ENCODE results near the gene RBMS1.

RBMS1 gene

DNA sequence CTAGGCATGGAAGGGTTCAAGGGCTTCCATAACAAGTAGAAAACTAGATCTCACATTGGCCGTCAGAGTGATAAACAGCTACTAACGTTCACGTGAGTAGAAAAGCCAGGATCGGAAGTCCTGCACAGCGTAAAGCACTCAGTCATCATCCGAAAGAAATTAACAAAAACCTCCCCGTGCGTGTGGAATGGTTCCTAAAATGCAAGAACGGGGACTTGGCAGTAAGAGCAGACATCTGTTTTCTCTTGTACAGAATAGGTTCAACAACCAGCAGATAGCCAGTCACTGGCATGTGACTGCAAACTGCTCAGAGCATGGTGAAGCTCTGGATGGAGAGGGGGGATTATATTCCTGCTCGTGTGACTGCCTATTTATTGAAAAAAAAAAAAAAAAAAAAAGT lies 186.6 kb downstream of the RBMS1 start:
- no peak for DNase-seq (ENCODE audit: low read depth in 3 of 3)

DNA sequence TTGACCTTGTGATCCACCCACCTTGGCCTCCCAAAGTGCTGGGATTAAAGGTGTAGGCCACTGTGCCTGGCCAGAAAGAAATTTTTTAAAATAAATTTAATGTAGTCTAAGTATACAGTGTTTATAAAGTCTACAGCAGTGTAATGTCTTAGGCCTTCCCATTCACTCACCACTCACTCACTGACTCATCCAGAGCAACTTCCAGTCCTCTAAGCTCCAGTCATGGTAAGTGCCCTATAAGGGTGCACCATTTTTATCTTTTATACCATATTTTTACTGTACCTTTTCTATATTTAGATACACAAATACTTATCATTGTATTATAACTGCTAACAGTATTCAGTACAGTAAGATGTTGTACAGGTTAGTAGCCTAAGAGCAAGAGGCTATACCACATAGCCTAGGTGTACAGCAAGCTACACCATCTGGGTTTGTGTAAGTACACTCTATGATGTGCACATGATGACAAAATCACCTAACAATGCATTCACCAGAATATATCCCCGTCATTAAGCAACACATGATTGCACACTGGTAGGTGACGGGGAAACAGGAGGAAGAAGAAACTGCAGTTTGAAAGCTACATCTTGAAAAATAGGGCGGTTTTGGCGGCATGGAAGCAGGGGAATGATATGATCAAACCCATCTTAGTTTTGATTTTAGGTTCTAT lies 188.4 kb downstream of the RBMS1 start:
- no peak for DNase-seq (ENCODE audit: low read depth in 3 of 3)

DNA sequence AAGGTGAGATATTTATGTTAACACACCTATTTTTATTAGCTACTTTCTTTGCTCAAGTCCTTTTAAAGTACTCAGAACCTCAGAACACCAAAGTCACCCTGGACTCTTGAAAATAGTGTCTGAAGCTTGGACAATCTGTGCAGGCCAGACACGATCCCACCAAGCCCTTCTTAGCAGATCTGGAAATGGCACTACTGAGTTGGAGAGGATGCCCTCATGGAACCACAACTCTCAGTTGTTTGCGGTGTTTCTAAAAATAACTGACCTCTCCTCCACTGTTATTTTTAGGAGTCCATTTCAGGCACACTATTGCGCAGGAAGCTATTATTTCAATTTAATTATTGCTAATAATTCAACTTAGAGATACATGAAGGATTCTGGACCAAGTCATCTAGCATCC lies 190.1 kb downstream of the RBMS1 start:
- DNase-seq (ENCODE audit: low read depth in 3 of 3), result no peak

DNA sequence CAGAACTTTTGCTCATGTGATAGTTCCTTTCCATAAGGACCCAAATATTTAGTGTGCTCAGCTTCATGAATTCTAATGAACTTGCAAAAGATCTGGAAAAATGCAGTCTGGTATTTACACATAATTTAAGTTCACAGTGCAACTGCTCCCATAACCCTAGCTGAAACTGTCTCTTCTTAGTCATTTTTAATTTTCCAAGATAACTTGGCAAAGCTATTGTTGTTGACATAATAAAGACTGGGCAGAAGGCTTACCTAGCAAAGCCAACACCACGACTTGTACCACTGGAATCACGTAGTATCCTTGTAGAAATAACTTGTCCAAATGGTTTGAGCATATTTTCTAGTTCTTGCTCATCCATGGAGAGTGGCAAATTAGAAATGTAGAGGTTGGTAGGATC lies 190.5 kb downstream of the RBMS1 start:
- DNase-seq (ENCODE audit: low read depth in 3 of 3), result no peak

DNA sequence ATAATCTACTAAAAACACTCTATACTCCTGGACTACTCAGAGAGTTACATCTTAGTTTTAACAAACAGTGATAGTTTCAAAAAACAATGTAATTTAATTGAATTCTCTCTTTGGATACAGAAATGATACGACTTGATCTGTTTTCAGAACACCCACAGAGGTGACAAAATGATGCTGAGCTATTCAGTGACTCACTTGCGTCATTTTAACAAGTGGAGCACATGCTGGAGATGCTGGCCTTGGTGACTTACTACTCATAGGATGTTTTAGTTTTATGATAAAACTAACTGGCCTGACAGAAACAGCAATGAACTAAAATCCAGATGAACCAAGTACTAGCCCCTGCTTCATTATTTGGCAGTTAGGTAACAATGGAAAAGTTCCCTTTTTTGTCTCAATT lies 192.2 kb downstream of the RBMS1 start:
- no peak for DNase-seq (ENCODE audit: low read depth in 3 of 3)

DNA sequence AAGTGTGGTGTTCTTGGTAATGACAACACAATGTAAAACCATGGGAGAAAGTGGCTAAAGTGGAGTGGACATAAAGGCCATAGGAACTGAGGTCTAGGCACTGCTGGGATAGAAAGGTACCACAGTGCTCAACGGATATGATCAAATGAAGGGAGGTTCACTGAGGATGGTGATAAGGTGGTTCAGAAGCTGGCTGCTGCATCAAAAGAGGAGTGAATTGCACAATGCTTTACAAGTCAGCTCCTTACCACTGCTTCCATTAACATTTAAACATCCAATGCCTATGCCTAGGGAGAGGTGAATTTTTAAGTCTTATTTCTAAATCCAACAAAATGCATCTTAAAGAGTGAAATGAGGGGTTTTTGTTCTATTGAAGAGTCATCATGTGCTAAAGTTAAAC lies 193.4 kb downstream of the RBMS1 start:
- no peak for DNase-seq (ENCODE audit: low read depth in 3 of 3)

DNA sequence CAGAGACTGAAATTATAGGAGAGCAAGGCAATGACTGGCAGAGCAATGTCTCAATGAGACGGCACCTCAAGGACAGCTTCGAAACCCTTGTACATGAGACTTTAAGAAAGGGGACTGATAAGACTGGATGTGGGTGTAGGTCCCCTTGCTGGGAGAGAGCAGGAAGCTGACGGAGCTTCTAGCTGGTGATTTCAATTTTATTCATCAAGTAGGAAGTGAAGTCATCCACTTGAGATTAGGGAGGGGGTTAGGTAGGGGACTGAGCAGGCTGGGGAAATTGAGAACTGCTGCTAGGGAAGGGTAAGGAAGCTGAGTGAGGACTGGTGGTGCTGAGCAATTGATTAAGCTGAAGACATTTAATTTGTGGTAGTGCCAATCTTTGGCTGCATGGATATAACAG lies 194.1 kb downstream of the RBMS1 start:
- no peak for DNase-seq (ENCODE audit: low read depth in 3 of 3)

DNA sequence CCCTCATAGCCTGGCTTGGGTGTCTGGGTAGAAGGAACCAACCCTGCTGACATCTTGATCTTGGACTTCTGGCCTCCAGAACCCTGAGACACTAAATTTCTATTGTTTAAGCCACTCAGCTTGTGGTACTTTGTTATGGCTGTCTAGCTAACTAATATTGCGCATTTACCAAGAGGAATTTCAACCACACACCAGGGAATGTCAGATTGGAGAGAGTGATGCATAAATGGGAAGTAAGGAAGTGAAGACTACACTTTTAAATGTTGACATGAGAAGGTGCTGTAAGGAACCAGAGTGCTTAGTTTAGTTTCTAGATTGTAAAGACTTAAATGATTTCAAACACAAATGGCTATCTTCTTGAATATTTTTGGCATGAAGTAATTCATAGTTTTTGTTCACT lies 194.6 kb downstream of the RBMS1 start:
- DNase-seq (ENCODE audit: low read depth in 3 of 3), result no peak

DNA sequence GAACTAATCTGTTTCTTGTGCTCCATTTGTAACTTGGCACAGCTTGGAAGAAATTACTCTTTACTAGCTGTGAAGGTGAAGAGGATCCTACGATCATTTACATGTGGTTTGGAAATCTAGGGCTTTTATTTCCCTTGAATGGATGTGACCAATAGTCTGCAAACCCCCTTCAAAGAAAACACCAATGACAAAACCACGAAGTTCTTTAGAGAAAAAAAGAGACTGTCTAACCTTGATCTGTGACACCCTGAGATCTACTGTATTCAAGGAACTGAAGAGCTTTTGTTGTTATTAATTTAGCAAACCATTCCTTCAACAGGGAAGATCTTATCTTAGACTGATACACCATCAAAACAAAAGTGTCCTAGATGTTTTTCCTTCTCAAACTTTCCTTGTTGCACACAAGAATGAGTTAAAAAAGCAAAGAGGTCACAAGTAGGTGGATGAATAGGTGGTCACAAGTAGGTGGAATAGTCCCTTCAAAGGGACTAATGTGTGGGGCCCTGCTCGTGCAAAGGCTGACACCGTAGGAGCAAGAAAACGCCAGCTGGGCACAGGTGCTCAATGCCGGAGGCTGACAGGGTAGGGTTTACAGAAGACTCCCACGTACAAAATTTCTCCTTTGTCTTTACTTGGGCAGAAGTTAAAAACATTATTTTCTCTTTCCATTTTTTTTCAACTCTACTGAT lies 197.9 kb downstream of the RBMS1 start:
- no peak for DNase-seq (ENCODE audit: low read depth in 3 of 3)

DNA sequence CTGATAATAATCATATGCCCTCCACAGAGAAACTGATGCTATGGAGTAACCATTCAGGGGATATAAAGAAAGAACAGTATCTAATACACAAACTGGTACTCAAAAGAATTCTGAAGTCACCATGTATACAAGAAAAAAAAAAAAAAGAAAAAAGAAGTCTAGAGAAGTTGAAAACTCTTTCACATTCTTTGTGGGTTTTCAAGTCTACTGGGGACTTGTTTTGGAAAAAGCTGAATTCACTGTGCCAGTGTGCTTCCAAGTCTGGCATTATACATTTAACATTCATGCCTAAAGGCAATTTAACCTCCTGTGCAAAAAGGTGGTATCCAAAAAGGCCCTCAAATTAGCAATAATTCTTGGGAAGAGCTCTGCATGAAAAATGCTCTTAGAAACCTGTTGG lies 198.7 kb downstream of the RBMS1 start:
- no peak for DNase-seq (ENCODE audit: low read depth in 3 of 3)

DNA sequence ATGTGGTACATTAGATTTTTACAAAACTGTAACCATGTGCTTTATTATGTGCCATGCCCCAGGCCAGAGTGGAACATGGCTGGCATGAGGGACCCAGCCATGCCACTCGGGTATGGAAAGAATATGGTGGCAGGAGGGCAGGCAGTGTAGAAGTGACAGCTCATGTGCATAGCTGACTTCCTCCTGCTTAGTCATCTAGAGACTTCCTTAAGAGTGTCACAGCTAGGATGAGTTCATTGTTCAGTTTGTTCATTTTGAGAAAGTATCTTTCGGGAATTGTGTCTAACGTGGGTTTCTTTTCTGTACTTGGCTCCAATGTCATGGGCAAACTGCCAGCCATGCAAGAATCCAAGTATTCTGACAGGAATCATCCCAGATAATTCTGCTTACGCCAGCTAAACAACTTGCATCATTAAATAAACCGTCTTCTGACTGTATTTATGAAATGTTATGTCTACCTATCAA lies 199.2 kb downstream of the RBMS1 start:
- peak in 1 of 3 donors; percentile 26 for DNase-seq (ENCODE audit: low read depth in 3 of 3)

DNA sequence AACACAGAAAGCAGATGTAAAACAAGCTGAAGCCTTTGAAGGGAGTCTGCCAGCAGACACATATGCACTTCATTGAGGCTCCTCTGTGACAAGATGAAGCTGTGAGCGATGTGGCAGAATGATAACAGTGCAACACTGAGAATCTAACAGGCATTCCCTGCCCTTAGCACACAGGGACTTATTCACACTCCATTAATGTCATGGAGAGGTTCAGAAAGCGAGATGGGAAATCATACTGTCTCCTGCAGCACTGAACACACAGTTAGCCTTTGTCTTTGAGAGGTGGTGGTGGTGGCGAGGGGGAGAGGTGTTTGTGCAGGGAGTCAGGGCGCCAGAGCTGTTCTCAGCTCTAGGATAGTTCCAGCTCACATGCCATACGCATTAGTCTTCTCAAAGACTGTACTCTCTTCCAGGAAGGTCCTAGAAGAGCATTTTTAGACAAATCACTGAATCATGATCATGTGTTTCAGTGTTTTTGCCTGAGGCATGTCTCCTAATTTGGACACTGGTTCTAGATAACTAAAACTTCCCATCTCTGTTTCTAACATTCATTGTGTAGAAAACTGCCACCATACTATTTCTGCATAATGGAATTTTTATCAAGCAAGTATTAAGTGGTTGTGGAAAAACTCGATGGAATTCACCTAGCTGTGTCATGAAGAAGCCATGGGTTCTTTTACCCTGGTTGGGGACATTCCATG lies 200.1 kb downstream of the RBMS1 start:
- no peak for DNase-seq (ENCODE audit: low read depth in 3 of 3)

DNA sequence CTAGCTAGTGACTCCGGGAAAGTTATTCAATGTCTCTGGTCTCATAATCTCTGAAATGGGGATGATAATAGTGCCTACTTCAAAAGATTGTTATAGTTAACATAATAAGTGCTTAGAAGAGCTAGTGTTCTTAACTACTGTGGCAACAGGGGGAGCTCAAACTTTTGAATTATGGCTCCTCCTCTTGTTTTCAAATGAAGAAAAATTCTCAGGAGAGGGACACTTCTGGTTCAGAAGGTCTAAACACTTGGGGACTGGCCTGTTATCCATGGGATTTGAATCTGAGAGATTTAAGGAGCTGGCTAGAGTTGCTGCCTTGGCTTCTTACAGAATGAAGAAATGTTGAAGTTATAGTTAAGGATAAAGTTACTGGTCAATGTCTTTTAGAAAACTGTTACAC lies 201.4 kb downstream of the RBMS1 start:
- no peak for DNase-seq (ENCODE audit: low read depth in 3 of 3)

DNA sequence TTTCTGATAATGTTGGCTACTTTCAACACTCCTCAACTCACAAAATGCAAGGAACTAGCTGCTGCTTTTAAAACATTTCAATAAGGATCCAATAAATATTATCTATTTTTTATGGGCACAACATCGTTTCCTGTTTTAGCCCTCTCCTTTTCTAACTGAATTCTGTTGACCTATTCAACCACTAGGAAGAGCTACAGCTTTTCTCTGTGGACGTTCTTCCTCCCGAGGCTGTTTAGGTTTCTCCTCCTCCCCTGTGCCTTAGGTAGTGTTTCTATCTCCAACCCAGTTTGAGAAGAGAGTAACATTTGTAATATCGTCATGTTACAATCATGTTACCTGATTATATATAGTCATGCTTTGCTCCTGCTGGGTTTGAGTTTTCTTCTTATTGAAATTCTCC lies 202.2 kb downstream of the RBMS1 start:
- no peak for DNase-seq (ENCODE audit: low read depth in 3 of 3)

DNA sequence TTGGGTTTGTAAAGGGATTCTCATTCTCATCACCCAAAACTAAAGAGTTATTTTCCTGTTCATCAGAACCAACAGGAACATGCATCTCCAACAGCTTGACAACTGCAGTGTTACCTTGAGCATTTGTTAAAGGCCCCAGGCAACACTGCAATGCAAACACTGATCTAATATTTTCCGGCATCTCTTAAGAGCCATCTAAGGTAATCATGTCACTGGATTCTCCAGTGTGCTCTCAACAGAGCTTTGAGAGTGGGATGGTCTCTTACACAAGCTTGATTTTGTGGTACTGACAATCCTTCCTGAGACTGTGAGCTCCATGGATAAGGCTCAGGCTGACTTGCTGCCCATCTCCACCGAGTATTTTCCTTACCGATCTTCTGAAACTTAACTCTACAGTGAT lies 203.0 kb downstream of the RBMS1 start:
- no peak for DNase-seq (ENCODE audit: low read depth in 3 of 3)

DNA sequence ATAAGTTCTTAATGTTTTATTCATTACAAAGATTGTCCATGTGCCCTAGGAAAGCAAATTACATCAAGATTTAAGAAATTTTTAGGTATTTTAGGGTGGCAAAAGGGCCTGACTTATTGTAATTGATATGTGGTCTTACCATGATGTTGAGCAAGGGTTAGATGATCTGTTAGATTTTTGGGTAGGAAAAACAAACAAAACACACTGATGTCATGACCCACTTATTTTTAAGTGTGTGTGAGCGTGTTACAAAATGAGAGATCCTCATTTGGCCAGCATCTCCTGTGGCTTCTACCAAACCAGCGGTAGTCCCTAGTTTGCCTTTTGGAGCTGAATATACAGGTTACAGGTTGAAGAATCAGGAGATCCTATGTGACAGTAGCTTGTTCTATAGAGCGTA lies 203.8 kb downstream of the RBMS1 start:
- DNase-seq (ENCODE audit: low read depth in 3 of 3), result no peak

DNA sequence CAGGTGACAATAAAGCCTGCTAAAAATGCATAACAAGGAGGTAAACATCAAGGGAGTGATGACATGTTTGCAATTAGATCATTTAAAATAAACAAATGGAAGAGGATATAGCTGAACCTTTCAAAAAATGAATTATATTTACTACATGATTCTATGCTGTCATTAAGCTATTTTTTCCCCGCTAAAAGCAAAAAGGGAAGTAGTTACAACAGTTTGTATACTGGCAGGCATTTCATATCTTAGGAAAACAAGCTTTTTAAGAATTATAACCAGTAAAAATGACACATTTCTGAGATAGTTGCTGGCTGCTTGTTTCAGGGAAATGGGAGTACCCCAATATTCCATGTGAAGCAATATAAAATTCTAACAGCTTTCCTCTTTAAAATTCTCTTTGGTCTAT lies 204.5 kb downstream of the RBMS1 start:
- DNase-seq (ENCODE audit: low read depth in 3 of 3), result no peak

DNA sequence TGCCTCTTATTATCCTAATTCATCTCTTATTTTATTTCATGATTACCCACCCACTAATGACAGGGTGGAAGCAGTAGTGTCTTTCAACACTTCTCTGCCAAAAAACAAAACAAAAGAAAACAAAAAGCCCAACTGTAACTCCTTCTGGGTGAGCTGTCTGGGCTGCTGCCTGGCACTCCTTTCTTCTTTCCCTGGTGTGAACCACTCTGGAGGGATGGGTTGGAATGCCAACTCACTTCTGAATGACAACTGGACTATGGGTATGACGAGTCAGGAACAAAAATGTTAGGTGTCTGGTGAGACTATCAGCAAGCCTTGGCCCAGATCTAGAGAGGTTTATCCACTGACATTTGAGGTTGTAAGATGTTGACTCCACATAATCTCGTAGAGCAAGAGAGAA lies 205.3 kb downstream of the RBMS1 start:
- DNase-seq (ENCODE audit: low read depth in 3 of 3), result no peak

DNA sequence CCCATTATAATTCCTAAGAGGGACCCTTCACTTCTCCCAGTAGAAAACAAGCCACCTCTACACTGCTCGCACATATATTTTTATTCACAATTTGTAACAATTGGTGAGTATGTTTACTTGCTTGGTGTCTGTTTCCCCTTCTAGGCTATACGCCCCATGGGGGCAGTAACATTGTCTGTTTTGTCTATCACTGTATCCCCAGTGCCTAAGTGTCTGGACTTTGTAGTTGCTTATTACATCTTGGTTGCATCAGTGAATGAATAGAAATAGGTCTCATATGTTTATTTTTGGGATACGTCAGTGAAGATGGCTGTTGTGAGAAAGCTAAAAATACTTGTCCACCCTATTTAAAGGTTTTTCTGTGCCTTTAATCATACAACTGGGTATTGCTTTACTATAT lies 206.1 kb downstream of the RBMS1 start:
- DNase-seq (ENCODE audit: low read depth in 3 of 3), result no peak

DNA sequence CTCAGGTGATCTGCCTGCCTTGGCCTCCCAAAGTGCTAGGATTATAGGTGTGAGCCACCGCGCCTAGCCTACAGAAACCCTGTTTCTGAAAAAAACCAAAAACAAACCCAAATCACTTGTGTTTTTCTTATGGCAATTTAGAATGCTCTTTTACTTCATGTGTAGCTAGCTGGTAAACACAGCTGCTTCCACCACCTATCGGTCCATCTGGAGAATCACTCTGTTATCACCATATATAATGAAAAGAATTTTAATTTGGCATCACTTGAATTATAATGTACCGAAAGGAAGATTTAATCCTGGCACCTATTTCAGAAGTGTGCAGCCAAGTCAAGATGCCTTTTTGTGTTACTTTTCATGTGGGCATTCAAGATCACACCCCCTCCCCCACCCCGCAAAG lies 207.1 kb downstream of the RBMS1 start:
- no peak for DNase-seq (ENCODE audit: low read depth in 3 of 3)

DNA sequence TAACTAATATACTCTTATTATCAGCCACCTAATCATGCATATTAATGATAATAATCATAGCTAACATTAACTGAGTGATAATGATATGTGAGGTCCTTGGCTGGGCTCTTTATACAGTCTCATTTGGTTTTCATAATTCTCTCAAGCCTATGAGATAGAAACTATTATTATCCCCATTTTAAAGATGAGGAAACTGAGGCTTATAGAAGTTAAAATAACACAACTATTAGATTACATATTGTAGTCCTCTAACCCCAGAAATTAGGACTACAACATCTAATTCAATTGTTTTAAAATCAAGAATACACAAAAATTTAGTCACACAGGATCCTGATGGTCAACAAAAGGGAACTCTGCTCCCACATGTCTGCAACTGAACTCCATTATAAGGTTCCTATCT lies 209.9 kb downstream of the RBMS1 start:
- no peak for DNase-seq (ENCODE audit: low read depth in 3 of 3)

DNA sequence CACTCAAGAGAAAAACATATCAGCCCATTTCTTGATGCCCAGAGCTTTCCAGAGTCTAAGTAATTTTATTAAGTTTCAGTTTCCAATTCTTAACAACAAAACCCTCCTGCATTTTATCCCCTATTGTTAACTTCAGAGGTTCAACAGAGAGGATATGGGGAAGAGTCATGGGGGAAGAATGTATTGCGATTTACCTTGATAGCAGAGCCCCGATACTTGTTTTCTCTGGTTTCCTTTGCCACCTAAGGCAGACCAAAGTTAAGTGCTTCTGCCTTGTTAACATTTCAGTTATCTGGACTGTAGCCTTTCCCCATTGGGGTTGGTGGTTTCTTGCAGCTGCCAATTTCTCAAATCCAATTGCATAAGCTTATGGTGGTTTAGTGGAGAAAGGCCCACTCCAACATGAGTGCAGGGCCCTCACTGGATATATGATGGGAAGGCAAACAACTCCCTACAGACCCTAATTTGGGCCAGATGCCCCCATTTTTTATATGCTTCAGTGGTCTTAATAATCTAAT lies 211.5 kb downstream of the RBMS1 start:
- no peak for DNase-seq (ENCODE audit: low read depth in 3 of 3)

DNA sequence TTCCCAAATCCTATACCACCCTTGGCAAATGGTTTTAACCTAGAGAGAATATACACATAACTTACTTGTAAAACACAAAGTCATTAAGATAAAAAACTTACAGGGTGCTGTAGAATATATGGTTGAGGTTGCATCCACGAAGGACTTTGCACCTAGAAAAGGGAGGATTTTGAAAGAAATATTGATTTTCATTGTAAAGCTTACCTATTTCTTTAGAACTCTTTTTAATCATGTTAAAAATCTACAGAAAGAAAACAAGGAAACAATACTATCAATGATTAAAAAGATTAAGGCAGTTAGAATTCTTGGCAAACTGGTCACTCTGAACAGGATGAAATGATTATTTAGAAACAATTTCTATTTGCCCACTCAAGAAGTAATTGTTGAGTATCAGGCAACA lies 212.4 kb downstream of the RBMS1 start:
- DNase-seq (ENCODE audit: low read depth in 3 of 3), result no peak

All from stimulated activated CD4-positive, alpha-beta T cell treated with anti-CD3 and anti-CD28 coated beads, TNF-alpha, amount 100 ng/mL, for 48 hours (primary cell).